Activated CD8-positive, alpha-beta memory T cell treated with anti-CD3 and anti-CD28 coated beads, Interleukin-2, amount 50 U/mL, for 1 hour (primary cell): ENCODE results near the gene TAGAP.

ENCODE experiments used
- DNase-seq: peaks from one replicate; pipeline ENCODE4 v3.0.0-alpha.2; 2020; ENCODE audit errors: extremely low read depth

Gene TAGAP

GRCh38 chr6:159071843-159072769 is 27.3 kb upstream of the TAGAP start:
- DNase-seq, result no peak

GRCh38 chr6:159068904-159069578 is 24.2 kb upstream of the TAGAP start:
- no peak for DNase-seq

- no peak for DNase-seq
Measured at GRCh38 chr6:159067334-159067733, 22.5 kb upstream of the TAGAP start.

- no peak for DNase-seq
Measured at GRCh38 chr6:159066483-159066882, 21.7 kb upstream of the TAGAP start.

- no peak for DNase-seq
Measured at GRCh38 chr6:159065759-159066329, 21.1 kb upstream of the TAGAP start.

DNA sequence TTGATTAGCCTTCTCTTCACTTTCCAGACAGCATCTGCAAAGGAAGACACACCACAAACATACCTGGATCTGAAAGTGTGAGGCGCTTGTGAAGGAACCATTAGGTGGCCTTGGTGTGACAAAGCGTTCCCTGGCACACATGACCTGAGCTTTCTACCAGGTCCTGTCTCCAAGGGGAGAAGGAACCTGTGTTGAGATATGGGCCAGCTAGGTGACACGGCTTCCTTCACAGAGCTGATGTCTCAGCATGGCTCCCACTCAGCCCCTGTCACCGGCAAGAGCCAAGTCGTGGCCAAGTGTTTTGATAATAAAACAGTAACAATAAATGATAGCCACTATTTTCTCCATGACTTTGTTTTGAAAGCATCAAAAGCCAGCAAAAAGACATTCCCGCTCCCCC is 20.3 kb upstream of the TAGAP start:
- no peak for DNase-seq

DNA sequence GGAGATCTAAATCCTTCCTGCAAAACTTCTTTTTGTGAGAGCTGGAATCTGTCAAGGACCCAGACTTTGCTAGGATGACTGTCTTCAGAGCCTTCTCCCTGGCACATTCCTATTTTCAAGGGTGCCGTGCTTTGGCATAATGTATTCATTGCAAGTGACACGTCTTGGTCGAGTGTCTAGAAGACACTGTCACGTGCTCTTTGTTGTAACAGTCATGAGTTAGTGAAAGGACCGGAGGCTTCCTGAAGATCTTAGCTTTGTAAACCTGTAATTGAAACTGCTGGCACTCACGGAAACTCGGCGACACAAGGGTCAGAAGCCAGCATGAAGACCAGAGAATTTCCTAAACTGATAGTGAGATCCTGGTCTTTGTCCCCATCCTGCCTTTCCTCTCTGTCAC is 19.7 kb upstream of the TAGAP start:
- no peak for DNase-seq

GRCh38 chr6:159063549-159063948 is 18.8 kb upstream of the TAGAP start:
- no peak for DNase-seq

DNA sequence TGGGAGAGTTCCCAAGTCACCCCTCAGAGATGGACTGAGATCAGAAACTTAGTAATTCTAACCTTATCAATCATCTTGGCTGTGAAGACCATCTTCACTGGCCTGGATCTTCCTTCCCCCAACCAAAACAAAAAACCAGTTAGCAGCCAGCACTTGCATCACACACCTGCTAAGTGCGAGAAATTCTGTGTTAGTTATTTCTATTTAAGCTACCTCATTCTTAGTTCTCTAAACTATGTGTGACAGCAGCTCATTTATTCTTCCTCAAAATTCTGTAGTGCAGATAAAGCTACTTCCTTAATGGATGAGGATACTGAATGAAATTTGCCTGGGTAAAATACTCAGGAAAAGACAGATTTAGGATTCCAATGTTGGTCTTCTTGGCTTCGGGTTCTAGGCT is 18.2 kb upstream of the TAGAP start:
- DNase-seq, result no peak

DNA sequence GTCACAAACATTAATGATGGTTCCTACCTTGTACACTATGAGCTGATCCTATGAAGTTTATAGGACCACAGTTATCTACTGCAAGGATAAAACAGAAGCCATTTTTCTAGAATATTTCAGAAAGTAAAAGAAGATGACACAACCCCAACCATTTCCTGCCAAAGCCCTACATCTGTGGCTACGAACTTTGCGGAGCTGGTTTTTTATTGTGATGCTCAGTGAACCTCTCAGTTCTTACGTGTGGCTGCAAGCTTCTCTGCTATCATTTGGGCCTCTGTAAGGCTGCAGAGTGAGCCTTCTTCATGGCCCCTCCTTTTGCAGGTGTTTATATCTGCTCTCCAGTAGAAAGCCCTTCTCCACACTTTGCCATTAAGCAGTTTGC is 17.8 kb upstream of the TAGAP start:
- peak; percentile 36 for DNase-seq

- DNase-seq, result no peak
Measured at GRCh38 chr6:159061805-159062563, 17.2 kb upstream of the TAGAP start.

DNA sequence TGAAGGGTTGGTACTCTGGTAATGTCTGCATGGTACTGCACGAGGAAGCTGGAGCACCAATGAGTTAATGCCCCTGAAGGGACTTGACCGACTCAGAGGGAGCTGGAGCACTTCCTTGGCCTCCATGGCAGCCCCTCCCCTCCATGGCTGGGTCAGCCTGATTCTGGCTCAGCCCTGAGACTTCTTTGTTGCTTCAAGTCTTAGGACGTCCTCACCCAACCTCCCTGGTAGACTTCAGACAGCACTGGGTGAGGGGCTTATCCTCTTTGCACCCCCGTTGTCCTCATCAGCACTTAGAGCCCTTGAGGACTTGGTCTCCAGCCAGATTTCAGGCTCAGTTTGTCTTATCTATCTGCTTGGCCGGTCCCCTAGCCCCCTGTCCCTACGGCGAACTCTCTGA is 16.4 kb upstream of the TAGAP start:
- no peak for DNase-seq

DNA sequence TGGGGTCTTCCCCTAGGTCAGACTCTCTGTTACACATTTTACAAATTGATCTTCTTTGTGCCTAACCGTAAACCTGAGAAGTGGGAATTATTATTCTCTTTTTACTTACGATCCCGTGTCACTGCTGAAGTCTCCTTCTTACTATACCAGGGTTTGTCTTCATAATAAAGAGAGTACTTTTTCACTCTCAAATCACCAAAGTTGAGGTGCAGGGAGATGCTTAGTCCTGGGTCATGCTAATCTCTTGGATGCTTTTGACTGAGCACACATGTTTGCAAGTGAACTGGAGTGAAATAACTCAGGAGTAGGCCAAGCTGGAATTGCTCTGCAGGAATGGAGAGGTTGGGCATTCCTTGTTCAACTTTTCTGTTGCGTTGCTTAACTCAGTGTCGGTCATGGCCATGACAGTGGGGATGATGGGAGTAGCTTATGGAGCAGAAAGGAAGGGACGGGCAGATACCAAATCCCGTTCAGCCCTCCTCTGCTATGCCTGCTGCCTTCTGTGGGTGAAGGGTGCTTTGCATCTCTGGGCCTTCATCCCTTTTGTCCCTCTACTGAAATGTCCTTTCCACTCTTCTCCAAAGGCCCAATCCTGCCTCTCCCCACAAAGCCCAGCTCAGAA is 15.2 kb upstream of the TAGAP start:
- no peak for DNase-seq

DNA sequence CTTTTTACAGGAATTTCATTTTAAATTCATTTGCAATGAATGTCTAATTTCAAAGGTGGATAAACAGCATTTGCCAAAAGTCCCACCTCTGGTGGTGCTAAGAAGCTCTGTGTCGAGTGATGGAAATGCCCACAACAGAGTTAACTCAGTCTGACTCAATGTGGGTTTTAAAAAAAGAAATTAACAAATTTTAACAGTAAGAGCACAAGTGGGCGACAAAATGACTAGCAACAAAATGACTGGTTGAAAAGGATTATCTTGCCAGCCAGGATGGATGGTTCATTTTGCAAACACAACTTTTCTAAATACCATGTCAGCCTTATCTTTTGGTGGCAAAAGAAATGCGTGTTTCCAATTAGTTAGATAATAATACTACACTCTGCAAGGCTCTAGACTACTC is 14.3 kb upstream of the TAGAP start:
- DNase-seq, result no peak

DNA sequence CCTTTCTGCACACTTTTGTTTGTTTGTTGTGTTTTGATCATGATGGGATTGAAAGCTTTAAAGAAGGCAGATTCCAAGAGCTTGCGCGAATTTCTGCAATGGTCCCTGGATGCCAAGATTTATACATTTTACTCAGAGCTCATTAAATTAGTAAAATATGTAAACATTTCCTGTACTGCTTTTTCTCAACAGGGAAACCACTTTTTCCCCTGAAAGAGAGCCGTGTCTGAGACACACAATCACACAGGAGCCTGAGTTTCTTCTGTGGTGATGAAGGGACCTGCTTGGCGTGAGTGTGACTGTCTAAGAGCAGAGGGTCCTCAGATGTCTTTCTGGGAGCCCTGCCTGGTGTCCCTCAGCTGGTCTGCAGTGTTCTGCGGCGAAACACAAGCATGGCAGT is 12.1 kb upstream of the TAGAP start:
- DNase-seq, result no peak

- DNase-seq, result no peak
Measured at GRCh38 chr6:159056432-159056831, 11.6 kb upstream of the TAGAP start.

DNA sequence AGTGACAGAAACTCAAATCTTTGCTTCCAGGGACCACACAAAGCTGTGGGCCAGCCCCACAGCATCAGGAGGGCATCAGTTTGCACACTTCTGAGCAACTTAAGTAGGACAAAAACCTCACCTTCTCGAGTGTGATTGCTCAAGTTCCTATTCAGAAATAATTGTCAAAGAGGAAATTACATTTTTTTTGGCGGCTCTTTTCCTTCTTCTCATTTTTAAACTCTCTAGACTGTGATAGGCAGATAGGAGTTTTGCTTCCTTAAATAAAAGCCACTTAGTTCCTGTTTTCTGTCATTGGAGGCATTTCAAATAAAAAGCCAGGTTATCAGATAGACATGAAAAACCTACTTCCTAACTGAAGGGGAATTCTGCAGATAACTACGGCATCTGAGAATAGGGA is 11.2 kb upstream of the TAGAP start:
- DNase-seq, result no peak

GRCh38 chr6:159053781-159054398 is 9.1 kb upstream of the TAGAP start:
- no peak for DNase-seq

DNA sequence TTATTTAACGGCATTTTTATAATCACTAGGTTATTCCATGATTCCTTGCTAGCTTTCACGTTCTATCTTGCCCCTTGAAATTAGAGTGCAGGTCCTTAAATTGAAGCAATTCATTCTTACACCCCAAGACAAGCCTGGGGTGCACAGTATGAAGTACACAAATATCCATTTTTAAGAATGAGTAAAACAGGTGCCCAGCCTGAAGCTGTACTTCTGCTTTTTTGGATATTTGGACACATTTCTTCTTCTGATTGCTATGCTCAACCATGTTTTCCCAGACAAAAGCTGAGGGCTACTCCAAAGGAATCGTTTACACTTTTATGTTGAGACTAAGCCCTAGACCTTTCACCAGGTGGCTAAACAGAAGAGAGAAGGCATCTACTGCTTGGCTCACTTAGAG is 7.9 kb upstream of the TAGAP start:
- no peak for DNase-seq

- DNase-seq, result no peak
Measured at GRCh38 chr6:159047891-159048685, 3.3 kb upstream of the TAGAP start.
